ENCODE measurements around the gene FMNL1.

DNA sequence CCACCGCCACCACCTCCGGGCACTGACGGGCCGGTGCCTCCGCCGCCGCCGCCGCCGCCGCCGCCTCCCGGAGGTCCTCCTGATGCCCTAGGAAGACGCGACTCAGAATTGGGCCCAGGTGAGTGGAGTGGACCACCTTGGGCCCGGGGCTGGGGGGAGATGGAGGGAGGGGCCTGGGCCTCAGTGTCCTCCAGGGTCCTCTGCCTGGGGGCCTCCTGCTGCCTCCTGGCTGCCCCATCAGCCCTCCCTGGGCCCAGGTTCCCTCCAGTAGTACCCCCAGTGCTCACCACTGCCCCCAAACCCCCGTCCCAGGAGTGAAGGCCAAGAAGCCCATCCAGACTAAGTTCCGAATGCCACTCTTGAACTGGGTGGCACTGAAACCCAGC lies 20.3 kb downstream of the FMNL1 start:
- TF ChIP-seq POLR2A (IDR thresholded peaks at IDR 0.05; ENCODE audit: low read depth, low read length) (no peak), POLR2AphosphoS5 (IDR thresholded peaks at IDR 0.05; ENCODE audit: low read depth, low read length) (no peak), TAF1 (IDR thresholded peaks at IDR 0.05; ENCODE audit: borderline replicate concordance, low read depth, low read length) (no peak)
